ENCODE results near the gene ATIC.

Gene ATIC

GRCh38 chr2:215376103-215376780 is 64.4 kb downstream of the ATIC start (continued):
- TF ChIP-seq, protein P1, sequence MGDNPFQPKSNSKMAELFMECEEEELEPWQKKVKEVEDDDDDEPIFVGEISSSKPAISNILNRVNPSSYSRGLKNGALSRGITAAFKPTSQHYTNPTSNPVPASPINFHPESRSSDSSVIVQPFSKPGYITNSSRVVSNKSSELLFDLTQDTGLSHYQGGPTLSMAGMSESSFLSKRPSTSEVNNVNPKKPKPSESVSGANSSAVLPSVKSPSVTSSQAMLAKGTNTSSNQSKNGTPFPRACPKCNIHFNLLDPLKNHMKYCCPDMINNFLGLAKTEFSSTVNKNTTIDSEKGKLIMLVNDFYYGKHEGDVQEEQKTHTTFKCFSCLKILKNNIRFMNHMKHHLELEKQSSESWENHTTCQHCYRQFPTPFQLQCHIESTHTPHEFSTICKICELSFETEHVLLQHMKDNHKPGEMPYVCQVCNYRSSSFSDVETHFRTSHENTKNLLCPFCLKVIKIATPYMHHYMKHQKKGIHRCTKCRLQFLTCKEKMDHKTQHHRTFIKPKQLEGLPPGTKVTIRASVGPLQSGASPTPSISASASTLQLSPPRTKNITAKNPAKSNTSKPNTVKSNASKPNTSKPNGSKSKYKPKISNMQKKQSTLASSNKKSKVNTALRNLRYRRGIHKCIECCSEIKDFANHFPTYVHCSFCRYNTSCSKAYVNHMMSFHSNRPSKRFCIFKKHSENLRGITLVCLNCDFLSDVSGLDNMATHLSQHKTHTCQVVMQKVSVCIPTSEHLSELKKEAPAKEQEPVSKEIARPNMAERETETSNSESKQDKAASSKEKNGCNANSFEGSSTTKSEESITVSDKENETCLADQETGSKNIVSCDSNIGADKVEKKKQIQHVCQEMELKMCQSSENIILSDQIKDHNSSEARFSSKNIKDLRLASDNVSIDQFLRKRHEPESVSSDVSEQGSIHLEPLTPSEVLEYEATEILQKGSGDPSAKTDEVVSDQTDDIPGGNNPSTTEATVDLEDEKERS (tag by site-specific recombination; IDR thresholded peaks at IDR 0.05): no peak
- TF ChIP-seq ZNF521 (tag by site-specific recombination; IDR thresholded peaks at IDR 0.05) (no peak), ZNF133 (tag by site-specific recombination; IDR thresholded peaks at IDR 0.05) (no peak), REPIN1 (tag by site-specific recombination; IDR thresholded peaks at IDR 0.05; ENCODE audit: low read depth) (no peak), ZSCAN23 (tag by site-specific recombination; IDR thresholded peaks at IDR 0.05) (no peak), BCL11B (tag by site-specific recombination; IDR thresholded peaks at IDR 0.05; ENCODE audit: low read depth) (no peak), ZNF280C (tag by site-specific recombination; IDR thresholded peaks at IDR 0.05) (no peak), ZNF558 (tag by site-specific recombination; IDR thresholded peaks at IDR 0.05) (no peak), BCL11A (tag by site-specific recombination; IDR thresholded peaks at IDR 0.05; ENCODE audit: low read depth) (no peak), SCRT1 (tag by site-specific recombination; IDR thresholded peaks at IDR 0.05; ENCODE audit: borderline replicate concordance) (no peak), OVOL3 (tag by site-specific recombination; IDR thresholded peaks at IDR 0.05) (no peak), ZNF335 (tag by site-specific recombination; conservative IDR thresholded peaks at IDR 0.05) (no peak)
- TF ChIP-seq, protein P2, sequence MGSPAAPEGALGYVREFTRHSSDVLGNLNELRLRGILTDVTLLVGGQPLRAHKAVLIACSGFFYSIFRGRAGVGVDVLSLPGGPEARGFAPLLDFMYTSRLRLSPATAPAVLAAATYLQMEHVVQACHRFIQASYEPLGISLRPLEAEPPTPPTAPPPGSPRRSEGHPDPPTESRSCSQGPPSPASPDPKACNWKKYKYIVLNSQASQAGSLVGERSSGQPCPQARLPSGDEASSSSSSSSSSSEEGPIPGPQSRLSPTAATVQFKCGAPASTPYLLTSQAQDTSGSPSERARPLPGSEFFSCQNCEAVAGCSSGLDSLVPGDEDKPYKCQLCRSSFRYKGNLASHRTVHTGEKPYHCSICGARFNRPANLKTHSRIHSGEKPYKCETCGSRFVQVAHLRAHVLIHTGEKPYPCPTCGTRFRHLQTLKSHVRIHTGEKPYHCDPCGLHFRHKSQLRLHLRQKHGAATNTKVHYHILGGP (tag by site-specific recombination; IDR thresholded peaks at IDR 0.05): no peak

- H3K27ac ChIP-seq (ENCODE audit: extremely low read depth, low read depth, low read length): no peak overlapping the region
- TF ChIP-seq ZNF350 (tag by site-specific recombination; IDR thresholded peaks at IDR 0.05): no peak
- no peak for TF ChIP-seq ZNF600 (tag by site-specific recombination; IDR thresholded peaks at IDR 0.05)
- no peak for TF ChIP-seq ZNF629 (tag by site-specific recombination; IDR thresholded peaks at IDR 0.05)
- TF ChIP-seq ZNF416 (tag by site-specific recombination; IDR thresholded peaks at IDR 0.05): no peak
- TF ChIP-seq ZNF211 (tag by site-specific recombination; IDR thresholded peaks at IDR 0.05; ENCODE audit: low read depth): no peak
- no peak for TF ChIP-seq ZNF677 (tag by site-specific recombination; IDR thresholded peaks at IDR 0.05)
- no peak for TF ChIP-seq WT1 (tag by site-specific recombination; IDR thresholded peaks at IDR 0.05)
- TF ChIP-seq ZNF223 (tag by site-specific recombination; IDR thresholded peaks at IDR 0.05): no peak
- no peaks in the 10 kb centered on the region for H3K4me1 ChIP-seq (ENCODE audit: control insufficient read depth, insufficient read depth, low read length)
- H3K4me3 ChIP-seq (ENCODE audit: low read depth, low read length): no peak overlapping the region
- H3K9me3 ChIP-seq (ENCODE audit: control insufficient read depth, insufficient read depth, low read depth, low read length): no peaks in the 10 kb centered on the region
- peaks cover 49 to 91% of the 10 kb centered on the region in 2 experiments for H3K36me3 ChIP-seq (ENCODE audit: control insufficient read depth in 2 of 2, insufficient read depth in 1 of 2, low read length in 2 of 2)
- ChIA-PET POLR2A (no interaction called here), CTCF (no interaction called here)
Measured at GRCh38 chr2:215377283-215377682, 65.4 kb downstream of the ATIC start.
